Activated T-cell treated with anti-CD3 and anti-CD28 coated beads for 24 hours (primary cell): ENCODE measurements around the gene PRDM15.

Source experiments
- DNase-seq: peaks from one replicate; pipeline ENCODE4 v3.0.0-alpha.2; 2020; ENCODE audit warnings: low read depth

The PRDM15 gene

GRCh38 chr21:41777951-41778815 is 101.0 kb downstream of the PRDM15 start:
- DNase-seq, result no peak

GRCh38 chr21:41776778-41777177 is 102.4 kb downstream of the PRDM15 start:
- no peak for DNase-seq

- no peak for DNase-seq
Measured at GRCh38 chr21:41775149-41775472, 104.0 kb downstream of the PRDM15 start.

GRCh38 chr21:41774467-41775148 is 104.5 kb downstream of the PRDM15 start:
- no peak for DNase-seq

GRCh38 chr21:41772351-41773080 is 106.6 kb downstream of the PRDM15 start:
- DNase-seq, result no peak

GRCh38 chr21:41771625-41771945 is 107.6 kb downstream of the PRDM15 start:
- no peak for DNase-seq

GRCh38 chr21:41770901-41771624 is 108.1 kb downstream of the PRDM15 start:
- no peak for DNase-seq

GRCh38 chr21:41769933-41770332 is 109.2 kb downstream of the PRDM15 start:
- DNase-seq, result no peak

GRCh38 chr21:41769521-41769920 is 109.6 kb downstream of the PRDM15 start:
- DNase-seq, result no peak

GRCh38 chr21:41769111-41769510 is 110.0 kb downstream of the PRDM15 start:
- DNase-seq, result no peak

GRCh38 chr21:41768437-41769042 is 110.6 kb downstream of the PRDM15 start:
- no peak for DNase-seq

- DNase-seq, result no peak
Measured at GRCh38 chr21:41767606-41768436, 111.3 kb downstream of the PRDM15 start.

GRCh38 chr21:41766883-41767605 is 112.1 kb downstream of the PRDM15 start, which contains the start of gene RIPK4:
TSS of gene RIPK4 (minus strand) at chr21:41767052. CDS start at chr21:41767041, 11 bp downstream.
- peak; percentile 39 for DNase-seq

GRCh38 chr21:41765973-41766882 is 112.9 kb downstream of the PRDM15 start:
- DNase-seq, result no peak

- no peak for DNase-seq
Measured at GRCh38 chr21:41765420-41765821, 113.7 kb downstream of the PRDM15 start.

- DNase-seq, result no peak
Measured at GRCh38 chr21:41764558-41765419, 114.4 kb downstream of the PRDM15 start.

- no peak for DNase-seq
Measured at GRCh38 chr21:41763996-41764395, 115.1 kb downstream of the PRDM15 start.

GRCh38 chr21:41763398-41763931 is 115.7 kb downstream of the PRDM15 start:
- DNase-seq, result no peak
